Measurements from ENCODE around the gene APOA1.
A peak's percentile ranks its signal among the peaks of the same experiment; 100 is the strongest.

Gene APOA1

DNA sequence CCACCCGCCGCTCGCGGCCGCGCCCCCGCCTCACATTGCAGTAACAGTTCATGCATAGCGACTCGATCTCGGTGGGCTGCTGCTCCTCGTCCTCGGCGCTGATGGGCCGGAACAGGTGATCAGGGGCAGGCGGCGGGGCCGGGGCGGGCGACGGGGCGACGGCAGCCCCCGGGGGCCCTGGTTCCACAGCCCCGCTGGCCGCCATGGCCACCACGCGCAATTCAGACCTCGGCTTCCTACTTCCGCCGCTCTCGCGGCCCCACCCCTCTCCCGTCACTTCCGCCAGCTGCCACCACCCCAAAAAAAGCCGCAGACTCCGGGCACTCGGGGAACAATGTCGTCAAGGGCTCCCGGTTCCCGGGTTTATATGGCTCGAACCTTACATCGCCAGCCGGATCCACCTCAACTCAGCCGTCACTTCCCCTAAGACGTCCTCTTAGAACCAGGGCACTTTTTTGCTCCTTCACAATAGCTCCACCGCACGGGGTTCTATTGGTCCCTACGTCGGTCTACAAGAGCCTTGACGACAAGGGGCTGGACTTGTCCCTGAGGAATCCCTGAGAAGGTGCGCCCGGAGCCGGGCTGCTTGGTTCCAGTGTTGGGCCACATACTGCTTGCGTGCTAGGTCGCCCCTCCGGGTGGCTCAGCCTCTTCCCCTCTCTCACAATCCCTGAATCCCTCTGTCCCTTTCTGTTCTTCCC lies 49.5 kb downstream of the APOA1 start, which contains the start of gene ZPR1:
ZPR1 (minus strand) TSS at position 238 of the 701 bp plus-strand sequence; CDS start at position 205, 33 bp downstream.
- no peaks in the 10 kb centered on the region for H3K36me3 ChIP-seq (ENCODE audit: insufficient read depth)
- H3K4me1 ChIP-seq (ENCODE audit: low read depth, poor library complexity, severe bottlenecking) = peaks cover 12% of the 10 kb centered on the region
- no peaks in the 10 kb centered on the region for H4K20me1 ChIP-seq (ENCODE audit: insufficient read depth)
- H2AFZ ChIP-seq (ENCODE audit: low read depth) = peak within 1 kb of the TSS; percentile 60
- TF ChIP-seq, protein P1, sequence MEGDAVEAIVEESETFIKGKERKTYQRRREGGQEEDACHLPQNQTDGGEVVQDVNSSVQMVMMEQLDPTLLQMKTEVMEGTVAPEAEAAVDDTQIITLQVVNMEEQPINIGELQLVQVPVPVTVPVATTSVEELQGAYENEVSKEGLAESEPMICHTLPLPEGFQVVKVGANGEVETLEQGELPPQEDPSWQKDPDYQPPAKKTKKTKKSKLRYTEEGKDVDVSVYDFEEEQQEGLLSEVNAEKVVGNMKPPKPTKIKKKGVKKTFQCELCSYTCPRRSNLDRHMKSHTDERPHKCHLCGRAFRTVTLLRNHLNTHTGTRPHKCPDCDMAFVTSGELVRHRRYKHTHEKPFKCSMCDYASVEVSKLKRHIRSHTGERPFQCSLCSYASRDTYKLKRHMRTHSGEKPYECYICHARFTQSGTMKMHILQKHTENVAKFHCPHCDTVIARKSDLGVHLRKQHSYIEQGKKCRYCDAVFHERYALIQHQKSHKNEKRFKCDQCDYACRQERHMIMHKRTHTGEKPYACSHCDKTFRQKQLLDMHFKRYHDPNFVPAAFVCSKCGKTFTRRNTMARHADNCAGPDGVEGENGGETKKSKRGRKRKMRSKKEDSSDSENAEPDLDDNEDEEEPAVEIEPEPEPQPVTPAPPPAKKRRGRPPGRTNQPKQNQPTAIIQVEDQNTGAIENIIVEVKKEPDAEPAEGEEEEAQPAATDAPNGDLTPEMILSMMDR (conservative IDR thresholded peaks at IDR 0.05; ENCODE audit: low read depth, low read length) = no peak
- H3K27me3 ChIP-seq (ENCODE audit: insufficient read depth, low read depth) = no peaks in the 10 kb centered on the region
- peak within 1 kb of the TSS; percentile 70 for H3K9ac ChIP-seq
- H3K4me2 ChIP-seq = peak within 1 kb of the TSS; percentile 73
- H3K4me3 ChIP-seq (IDR thresholded peaks at IDR 0.05; ENCODE audit: insufficient read depth, low read depth, low read length) = no peak within 1 kb of the TSS
- H3K79me2 ChIP-seq (ENCODE audit: insufficient read depth, low read depth) = peaks cover 12% of the 10 kb centered on the region
- no peak within 1 kb of the TSS; the same call in 1 of the 2 replicates for H3K27ac ChIP-seq

GRCh38 chr11:116787436-116787785 lies 50.0 kb downstream of the APOA1 start:
- TF ChIP-seq, protein P1 (conservative IDR thresholded peaks at IDR 0.05; ENCODE audit: low read depth, low read length) = no peak
- H3K27ac ChIP-seq = no peak overlapping the region; the same call in 1 of the 2 replicates

DNA sequence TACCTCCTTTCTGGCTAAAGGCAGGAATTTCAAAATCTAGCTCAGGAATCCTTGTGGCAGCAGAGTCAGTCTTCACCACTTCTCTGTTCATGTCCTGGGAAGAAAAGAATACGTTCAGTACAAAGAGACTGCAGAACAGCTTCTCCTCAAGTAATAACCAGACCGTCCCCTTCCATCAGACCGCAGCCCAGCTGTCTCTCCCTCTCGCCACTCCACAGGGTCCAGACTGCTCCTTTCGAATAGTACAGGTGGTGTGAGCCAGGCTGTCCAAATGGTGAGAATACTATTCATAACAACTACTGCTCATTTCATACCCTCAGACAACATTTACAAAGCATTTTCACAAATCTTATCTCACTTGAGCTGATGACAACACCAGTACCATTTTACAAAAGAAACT lies 50.5 kb downstream of the APOA1 start:
- Histone ChIP-seq H3K4me3 (IDR thresholded peaks at IDR 0.05; ENCODE audit: insufficient read depth, low read depth, low read length) (no peak overlapping the region), H3K27me3 (ENCODE audit: insufficient read depth, low read depth) (no peaks in the 10 kb centered on the region), H3K9ac (peak overlapping the region; percentile 70; the same call in 1 of the 2 replicates), H3K36me3 (ENCODE audit: insufficient read depth) (no peaks in the 10 kb centered on the region), H2AFZ (ENCODE audit: low read depth) (peak overlapping the region; percentile 60; the same call in 1 of the 2 replicates), H3K79me2 (ENCODE audit: insufficient read depth, low read depth) (peaks cover 12% of the 10 kb centered on the region), H3K4me1 (ENCODE audit: low read depth, poor library complexity, severe bottlenecking) (peaks cover 12% of the 10 kb centered on the region), H3K27ac (no peak overlapping the region), H4K20me1 (ENCODE audit: insufficient read depth) (no peaks in the 10 kb centered on the region), H3K4me2 (peak overlapping the region; percentile 73)
- TF ChIP-seq, protein P1 (conservative IDR thresholded peaks at IDR 0.05; ENCODE audit: low read depth, low read length) = no peak

More at GRCh38 chr11:116787436-116787785, 50.0 kb downstream of the APOA1 start:
- Histone ChIP-seq H2AFZ (ENCODE audit: low read depth) (peak overlapping the region; percentile 60), H3K27me3 (ENCODE audit: insufficient read depth, low read depth) (no peaks in the 10 kb centered on the region), H3K79me2 (ENCODE audit: insufficient read depth, low read depth) (peaks cover 12% of the 10 kb centered on the region), H4K20me1 (ENCODE audit: insufficient read depth) (no peaks in the 10 kb centered on the region), H3K36me3 (ENCODE audit: insufficient read depth) (no peaks in the 10 kb centered on the region), H3K4me3 (IDR thresholded peaks at IDR 0.05; ENCODE audit: insufficient read depth, low read depth, low read length) (no peak overlapping the region), H3K4me2 (peak overlapping the region; percentile 73; the same call in 1 of the 2 replicates), H3K4me1 (ENCODE audit: low read depth, poor library complexity, severe bottlenecking) (peaks cover 12% of the 10 kb centered on the region), H3K9ac (peak overlapping the region; percentile 70)

GRCh38 chr11:116786326-116786725 lies 51.1 kb downstream of the APOA1 start:
- H3K4me3 ChIP-seq (IDR thresholded peaks at IDR 0.05; ENCODE audit: insufficient read depth, low read depth, low read length) = no peak overlapping the region
- H3K27me3 ChIP-seq (ENCODE audit: insufficient read depth, low read depth) = no peaks in the 10 kb centered on the region
- H3K9ac ChIP-seq = no peak overlapping the region
- H2AFZ ChIP-seq (ENCODE audit: low read depth) = no peak overlapping the region
- TF ChIP-seq, protein P1 (conservative IDR thresholded peaks at IDR 0.05; ENCODE audit: low read depth, low read length) = no peak
- peaks cover 12% of the 10 kb centered on the region for H3K79me2 ChIP-seq (ENCODE audit: insufficient read depth, low read depth)
- peak overlapping the region; percentile 73; the same call in 1 of the 2 replicates for H3K4me2 ChIP-seq
- peaks cover 12% of the 10 kb centered on the region for H3K4me1 ChIP-seq (ENCODE audit: low read depth, poor library complexity, severe bottlenecking)
- H3K36me3 ChIP-seq (ENCODE audit: insufficient read depth) = no peaks in the 10 kb centered on the region
- H4K20me1 ChIP-seq (ENCODE audit: insufficient read depth) = no peaks in the 10 kb centered on the region
- H3K27ac ChIP-seq = no peak overlapping the region

All from KMS-11 (cell line).